K562 (cell line): ENCODE measurements around the gene CDH2. TPM values are rescaled to one million over a fixed set of nuclear protein-coding genes. Genes with fewer than 3 reads are reported as not detected.

Source experiments
- ATAC-seq: fragments of 200-7000 bp; cut with Tn5 transposase; 3 replicates; pipeline ENCODE4 v1.9.1; 2020; ENCODE audit warnings: moderate library complexity
- BruUV-seq: library from RNA; stranded (reverse); fragments of 400-500 nt; replicated peaks from 2 replicates; lab custom pipeline; 2021; lab: Mats Ljungman, UMichigan
- CTCF ChIA-PET: fragments of 300-600 bp; formaldehyde crosslinking; extraction: SDS; loops from one replicate; lab custom pipeline; 2021; ENCODE audit warnings: low intra/inter-chr PET ratio; lab: Yijun Ruan, JAX
- POLR2A ChIA-PET: fragments of 300-600, 350-650 bp; sonication (Branson Sonifier 250); formaldehyde crosslinking; extraction: SDS; loops from one replicate; lab custom pipeline; 2021; ENCODE audit warnings: antibody characterized with exemption, inconsistent platforms; lab: Yijun Ruan, JAX
- DNase-seq, 4 experiments: peaks; one replicate each; pipeline versions ENCODE4 v3.0.0 to v3.0.0-alpha.2; 2011 to 2018; ENCODE audit warnings: low spot score in 3 of 4, mixed read lengths in 3 of 4; ENCODE audit errors: extremely low read depth in 1 of 4
- FAIRE-seq: peaks from 2 replicates; lab custom pipeline; 2011; peaks lifted over from hg19 to GRCh38; lab: Jason Lieb, UNC
- H2AFZ ChIP-seq: 2 replicates; pipeline ENCODE4 v1.6.0; 2011; ENCODE audit warnings: low read depth, low read length, control low read depth, inconsistent platforms
- H3K27ac ChIP-seq: fragments of 200-600 bp; 3 replicates; pipeline ENCODE4 v1.8.0; 2011; ENCODE audit warnings: low read depth, mild to moderate bottlenecking, control low read depth, inconsistent platforms, low read length, moderate library complexity, mixed read lengths; ENCODE audit errors: extremely low read depth
- H3K27me3 ChIP-seq, 2 experiments: fragments of 300-600 bp in 1 of 2; 2 replicates in 1 of 2; 3 replicates in 1 of 2; pipeline versions ENCODE4 v1.6.0 to v1.8.0; 2011; ENCODE audit warnings: inconsistent platforms in 2 of 2, low read length in 2 of 2, mild to moderate bottlenecking in 1 of 2, mixed read lengths in 1 of 2, moderate library complexity in 1 of 2; ENCODE audit not compliant: control insufficient read depth in 2 of 2, insufficient read depth in 2 of 2
- H3K36me3 ChIP-seq: fragments of 300-600 bp; 3 replicates; pipeline ENCODE4 v1.8.0; 2011; ENCODE audit warnings: mild to moderate bottlenecking, low read length, inconsistent platforms; ENCODE audit not compliant: control insufficient read depth, insufficient read depth
- H3K4me1 ChIP-seq, 2 experiments: fragments of 200-600 bp in 1 of 2; replicated peaks in 1 of 2; 2 replicates in 1 of 2; 3 replicates in 1 of 2; pipeline versions ENCODE4 v1.5.1 to v1.8.0; 2011; ENCODE audit warnings: inconsistent platforms in 2 of 2, low read length in 2 of 2, mild to moderate bottlenecking in 1 of 2, mixed read lengths in 1 of 2, moderate library complexity in 1 of 2; ENCODE audit not compliant: control insufficient read depth in 2 of 2, insufficient read depth in 2 of 2
- H3K4me2 ChIP-seq: 2 replicates; pipeline ENCODE4 v1.6.1; 2011; ENCODE audit warnings: low read length, control low read depth, inconsistent platforms, mixed read lengths; ENCODE audit not compliant: insufficient read depth
- H3K4me3 ChIP-seq: fragments of 200-600 bp; sonication (generic), shearing (Covaris generic); 2 replicates; pipeline ENCODE4 v1.5.1; 2016; ENCODE audit warnings: control low read depth, inconsistent platforms
- H3K79me2 ChIP-seq: fragments of 200-600 bp; 3 replicates; pipeline ENCODE4 v1.8.0; 2011; ENCODE audit warnings: low read length, inconsistent platforms; ENCODE audit not compliant: control insufficient read depth, insufficient read depth
- H3K9ac ChIP-seq, 2 experiments: 2 replicates each; pipeline versions ENCODE4 v1.6.0 to v1.6.1; 2011; ENCODE audit warnings: low read depth in 2 of 2, low read length in 2 of 2, control low read depth in 1 of 2, inconsistent platforms in 1 of 2, mild to moderate bottlenecking in 1 of 2, mixed read lengths in 1 of 2; ENCODE audit not compliant: insufficient read depth in 1 of 2
- H3K9me1 ChIP-seq: one replicate; pipeline ENCODE4 v1.6.0; 2011; ENCODE audit warnings: inconsistent platforms, mild to moderate bottlenecking, low read length, moderate library complexity; ENCODE audit not compliant: control insufficient read depth, insufficient read depth
- H3K9me3 ChIP-seq: replicated peaks from 2 replicates; pipeline ENCODE4 v1.5.1; 2011; ENCODE audit warnings: low read depth, low read length, inconsistent platforms; ENCODE audit not compliant: control insufficient read depth, insufficient read depth
- H4K20me1 ChIP-seq: replicated peaks from 2 replicates; pipeline ENCODE4 v1.6.1; 2011; ENCODE audit warnings: low read length, inconsistent platforms, mixed read lengths; ENCODE audit not compliant: control insufficient read depth, insufficient read depth
- ARID2 ChIP-seq: fragments of 450-650 bp; IDR thresholded peaks from 2 replicates; pipeline ENCODE4 v1.6.1; 2017; ENCODE audit warnings: antibody characterized with exemption, mild to moderate bottlenecking
- CSDE1 ChIP-seq, 2 experiments: fragments of 450-650 bp; IDR thresholded peaks; 2 replicates each; pipeline ENCODE4 v1.6.1; 2016; ENCODE audit warnings: mild to moderate bottlenecking in 1 of 2
- CTBP1 ChIP-seq: fragments of 450-650 bp; IDR thresholded peaks from 2 replicates; pipeline ENCODE4 v1.6.1; 2016; ENCODE audit warnings: borderline replicate concordance
- CXXC5 ChIP-seq: fragments of 250-450 bp; sonication (Bioruptor Pico); IDR thresholded peaks from 2 replicates; pipeline ENCODE4 v1.8.0; 2022; ENCODE audit warnings: inconsistent platforms, mild to moderate bottlenecking, moderate library complexity
- EP300 ChIP-seq: IDR thresholded peaks from 2 replicates; pipeline ENCODE4 v1.6.1; 2012; ENCODE audit warnings: low read length, improper control_type of control experiment
- ESRRB ChIP-seq: fragments of 250-450 bp; sonication (Bioruptor Pico); IDR thresholded peaks from 2 replicates; pipeline ENCODE4 v1.5.0; 2020; ENCODE audit warnings: mild to moderate bottlenecking, moderate library complexity, borderline replicate concordance
- HDAC3 ChIP-seq: fragments of 450-650 bp; IDR thresholded peaks from 2 replicates; pipeline ENCODE4 v1.6.1; 2018; ENCODE audit warnings: borderline replicate concordance, mild to moderate bottlenecking, moderate library complexity; ENCODE audit not compliant: partially characterized antibody
- HEY1 ChIP-seq: fragments of 250-450 bp; sonication (Bioruptor Pico); IDR thresholded peaks from 2 replicates; pipeline ENCODE4 v1.5.0; 2020; ENCODE audit warnings: mild to moderate bottlenecking, moderate library complexity, borderline replicate concordance
- MED1 ChIP-seq: sonication (generic); formaldehyde crosslinking; IDR thresholded peaks from 2 replicates; pipeline ENCODE4 v1.8.1; 2023; ENCODE audit warnings: missing genetic modification reagents, borderline replicate concordance
- MTA1 ChIP-seq: fragments of 450-650 bp; IDR thresholded peaks from 2 replicates; pipeline ENCODE4 v1.6.1; 2017; ENCODE audit warnings: borderline replicate concordance
- MTA3 ChIP-seq: fragments of 450-650 bp; formaldehyde crosslinking; IDR thresholded peaks from 2 replicates; pipeline ENCODE4 v1.6.1; 2017; ENCODE audit warnings: mild to moderate bottlenecking, borderline replicate concordance
- MXD1 ChIP-seq: fragments of 250-450 bp; sonication (Bioruptor Pico); IDR thresholded peaks from 2 replicates; pipeline ENCODE4 v1.8.0; 2021; ENCODE audit warnings: borderline replicate concordance, mild to moderate bottlenecking, moderate library complexity; ENCODE audit not compliant: poor library complexity, severe bottlenecking
- SAP30 ChIP-seq: fragments of 200-600 bp; sonication (generic); IDR thresholded peaks from 2 replicates; pipeline ENCODE4 v1.6.1; 2012; ENCODE audit warnings: borderline replicate concordance, low read depth, mild to moderate bottlenecking, moderate library complexity, low read length, control low read depth, inconsistent platforms; ENCODE audit not compliant: insufficient read depth, poor library complexity, severe bottlenecking
- TGIF2 ChIP-seq: sonication (generic); formaldehyde crosslinking; IDR thresholded peaks from 2 replicates; pipeline ENCODE4 v1.8.1; 2022; ENCODE audit warnings: mild to moderate bottlenecking, missing genetic modification reagents, moderate library complexity
- ZKSCAN3 ChIP-seq: fragments of 250-450 bp; sonication (Bioruptor Pico); IDR thresholded peaks from 2 replicates; pipeline ENCODE4 v1.4.0; 2020
- ZNF121 ChIP-seq: sonication (generic); formaldehyde crosslinking; conservative IDR thresholded peaks from 2 replicates; pipeline ENCODE4 v1.8.0; 2022; ENCODE audit warnings: missing genetic modification reagents
- ZNF24 ChIP-seq: fragments of 450-650 bp; IDR thresholded peaks from 2 replicates; pipeline ENCODE4 v1.6.1; 2016
- ZNF354B ChIP-seq: fragments of 250-450 bp; sonication (Bioruptor Pico); IDR thresholded peaks from 2 replicates; pipeline ENCODE4 v1.4.0; 2020
- whole genome bisulfite sequencing: fragments of 100-300 bp; shearing (Covaris generic); methylation state at CpG from one replicate; pipeline ENCODE4 v1.1.6; 2016; ENCODE audit warnings: low coverage, mixed read lengths; ENCODE audit not compliant: insufficient coverage; ENCODE audit errors: missing lambda C conversion rate; 5-methylcytosine and 5-hydroxymethylcytosine counted together
- in situ Hi-C: fragments of 300-500 bp; cut with MboI; formaldehyde crosslinking; loops from 4 replicates; pipeline ENCODE4 v1.15.0; 2018; ENCODE audit warnings: inconsistent platforms, mixed read lengths
- intact Hi-C: fragments of 100-400 bp; cut with micrococcal nuclease; formaldehyde crosslinking; loops from 2 replicates; pipeline ENCODE4 v1.14.2; 2022
- polyA plus RNA-seq, 8 experiments: library from polyadenylated mRNA; depleted of rRNA in 4 of 8; stranded (reverse) in 5 of 8; unstranded in 3 of 8; fragments of >200 nt; fragmentation: Nextera tagmentation in 2 of 8; fragmentation: Illumina TruSeq in 1 of 8; extraction: Ambion mirVana in 2 of 8; extraction: Trizol in 1 of 8; gene quantifications; 2 replicates each; pipeline versions ENCODE4 v1.2.1 to v1.2.3, GENCODE V29; 2011 to 2014; ENCODE audit warnings: inconsistent platforms in 1 of 8, missing spikeins in 1 of 8
- total RNA-seq, 7 experiments: library from RNA; depleted of rRNA in 6 of 7; stranded (reverse); fragments of >200 nt in 6 of 7; fragmentation: Illumina TruSeq in 2 of 7; extraction: Trizol in 2 of 7; gene quantifications; 2 replicates each; pipeline versions ENCODE4 v1.2.1 to v1.2.3, GENCODE V29; 2011 to 2021; ENCODE audit warnings: low replicate concordance in 1 of 7

The CDH2 gene
- total and polyA plus RNA-seq, 9 of the 15 experiments (the other 6 are each of a cell fraction or from before 2014, with no cell fraction given): 0.04 TPM; not detected in 8

GRCh38 chr18:27921392-27921791, 255.5 kb downstream of the CDH2 start:
- H3K36me3 ChIP-seq: no peaks in the 10 kb centered on the region
- H3K4me1 ChIP-seq: no peaks in the 10 kb centered on the region
- H3K9me1 ChIP-seq: no peaks in the 10 kb centered on the region
- ChIA-PET CTCF (no interaction called here), POLR2A (no interaction called here)
- no peak overlapping the region for H3K4me3 ChIP-seq
- H3K9me3 ChIP-seq: no peaks in the 10 kb centered on the region
- no peak overlapping the region for H3K4me2 ChIP-seq
- H2AFZ ChIP-seq: no peak overlapping the region
- no peak overlapping the region for H3K9ac ChIP-seq
- H3K79me2 ChIP-seq: no peaks in the 10 kb centered on the region
- intact Hi-C loops (no loop called here), in situ Hi-C loops (no loop called here)
- no peaks in the 10 kb centered on the region for H4K20me1 ChIP-seq
- FAIRE-seq (no peak), DNase-seq (no peak), ATAC-seq (no peak)
- WGBS: 2% methylated on average over 8 of the region's 8 CpGs
- H3K27ac ChIP-seq: no peak overlapping the region
- no peaks in the 10 kb centered on the region for H3K27me3 ChIP-seq
- TF ChIP-seq ARID2: no peak
- BruUV-seq: no TSS peak

GRCh38 chr18:27920836-27921235, 256.1 kb downstream of the CDH2 start:
- H3K9ac ChIP-seq: no peak overlapping the region
- CTCF ChIA-PET: no interaction called here
- no peaks in the 10 kb centered on the region for H3K36me3 ChIP-seq
- H3K4me1 ChIP-seq: no peaks in the 10 kb centered on the region
- no peak overlapping the region for H3K27ac ChIP-seq
- TF ChIP-seq CSDE1 (IDR thresholded peaks at IDR 0.05): no peak
- TF ChIP-seq MXD1 (CRISPR knock-in tag): no peak
- no peak for TF ChIP-seq HDAC3
- TF ChIP-seq ZKSCAN3 (CRISPR knock-in tag): no peak
- TF ChIP-seq MTA3: no peak
- TF ChIP-seq MED1 (CRISPR knock-in tag): no peak
- no peak for TF ChIP-seq MTA1
- no peak for TF ChIP-seq HEY1 (CRISPR knock-in tag)
- TF ChIP-seq ESRRB (CRISPR knock-in tag): no peak
- TF ChIP-seq TGIF2: no peak
- no peak for TF ChIP-seq SAP30
- no peak for TF ChIP-seq CXXC5 (CRISPR knock-in tag)
- TF ChIP-seq ZNF24: no peak
- TF ChIP-seq CTBP1: no peak
- no peak for TF ChIP-seq ZNF121 (CRISPR knock-in tag)
- no peak for TF ChIP-seq EP300
- TF ChIP-seq ZNF354B (CRISPR knock-in tag): no peak
- TF ChIP-seq, all 486 proteins: peak for 0
- Histone ChIP-seq H3K9me3 (no peaks in the 10 kb centered on the region), H3K4me2 (no peak overlapping the region), H3K4me3 (no peak overlapping the region), H4K20me1 (no peaks in the 10 kb centered on the region), H3K79me2 (no peaks in the 10 kb centered on the region), H2AFZ (no peak overlapping the region), H3K27me3 (no peaks in the 10 kb centered on the region), H3K9me1 (no peaks in the 10 kb centered on the region)
- in situ Hi-C loops (no loop called here), intact Hi-C loops (no loop called here)
- 0% methylated on average over 3 of the region's 3 CpGs for WGBS
- no peak for ATAC-seq
- BruUV-seq: no TSS peak
- no peak for FAIRE-seq
- no peak for DNase-seq
- POLR2A ChIA-PET: no interaction called here
